ENCODE data around the gene SSX4. TPM values are rescaled to one million over a fixed set of nuclear protein-coding genes. Genes with fewer than 3 reads are reported as not detected.
"Not testable (repeated sequence)": the region's sequence is repeated elsewhere in the genome, so short reads cannot be mapped to it uniquely, and the experiment has no call there.

Gene SSX4, protein sequence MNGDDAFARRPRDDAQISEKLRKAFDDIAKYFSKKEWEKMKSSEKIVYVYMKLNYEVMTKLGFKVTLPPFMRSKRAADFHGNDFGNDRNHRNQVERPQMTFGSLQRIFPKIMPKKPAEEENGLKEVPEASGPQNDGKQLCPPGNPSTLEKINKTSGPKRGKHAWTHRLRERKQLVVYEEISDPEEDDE
- total RNA-seq (2022) (not detected in 2 replicates), Bru-seq, nascent RNA (not detected), BruChase-seq, experiment 1, labeled RNA remaining after a 6-hour chase (not detected), BruChase-seq, experiment 2, labeled RNA remaining after a 2-hour chase (not detected)
- long read RNA-seq = 0 reads

- H3K9me3 Mint-ChIP-seq (ENCODE audit: unreplicated experiment); intact Hi-C loops (cut with micrococcal nuclease); H3K4me3 Mint-ChIP-seq (ENCODE audit: unreplicated experiment); POLR2A ChIA-PET; H3K27me3 Mint-ChIP-seq (ENCODE audit: insufficient read depth, unreplicated experiment); CTCF ChIA-PET; DNase-seq (ENCODE audit: unreplicated experiment); BruUV-seq (replicated peaks); H3K27ac Mint-ChIP-seq (ENCODE audit: low read depth, unreplicated experiment); H3K4me1 Mint-ChIP-seq (ENCODE audit: insufficient read depth, unreplicated experiment); H3K36me3 Mint-ChIP-seq (ENCODE audit: insufficient read depth, unreplicated experiment): not testable (repeated sequence)
These were observed at the start of gene SSX4 for GRCh38 chrX:48383239-48383638. Gene SSX4 (plus strand): TSS chrX:48383539. CDS start chrX:48384054, 515 bp downstream.

DNA sequence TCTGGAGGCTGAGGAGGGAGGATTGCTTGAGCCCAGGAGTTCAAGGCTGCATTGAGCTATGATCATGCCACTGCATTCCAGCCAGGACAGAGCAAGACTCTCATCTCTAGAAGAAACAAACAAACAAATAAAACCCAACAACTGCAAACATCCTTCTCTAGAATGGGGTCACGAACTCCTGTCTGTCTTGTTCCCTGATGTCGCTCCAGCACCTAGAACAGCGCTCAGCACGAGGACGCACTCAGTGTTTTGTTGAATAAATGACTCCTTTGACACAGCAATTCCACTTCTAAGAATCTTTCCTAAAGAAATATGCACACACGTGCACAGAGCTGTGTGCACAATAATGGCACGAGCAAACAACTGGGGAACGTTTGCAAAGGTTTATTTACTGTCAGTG lies 37.3 kb upstream of the SSX4 start:
- DNase-seq (ENCODE audit: unreplicated experiment); intact Hi-C loops (cut with micrococcal nuclease); CTCF ChIA-PET; POLR2A ChIA-PET; H3K9me3 Mint-ChIP-seq (ENCODE audit: unreplicated experiment); H3K27ac Mint-ChIP-seq (ENCODE audit: low read depth, unreplicated experiment); H3K36me3 Mint-ChIP-seq (ENCODE audit: insufficient read depth, unreplicated experiment); H3K4me3 Mint-ChIP-seq (ENCODE audit: unreplicated experiment); H3K4me1 Mint-ChIP-seq (ENCODE audit: insufficient read depth, unreplicated experiment); BruUV-seq (replicated peaks); H3K27me3 Mint-ChIP-seq (ENCODE audit: insufficient read depth, unreplicated experiment): not testable (repeated sequence)

DNA sequence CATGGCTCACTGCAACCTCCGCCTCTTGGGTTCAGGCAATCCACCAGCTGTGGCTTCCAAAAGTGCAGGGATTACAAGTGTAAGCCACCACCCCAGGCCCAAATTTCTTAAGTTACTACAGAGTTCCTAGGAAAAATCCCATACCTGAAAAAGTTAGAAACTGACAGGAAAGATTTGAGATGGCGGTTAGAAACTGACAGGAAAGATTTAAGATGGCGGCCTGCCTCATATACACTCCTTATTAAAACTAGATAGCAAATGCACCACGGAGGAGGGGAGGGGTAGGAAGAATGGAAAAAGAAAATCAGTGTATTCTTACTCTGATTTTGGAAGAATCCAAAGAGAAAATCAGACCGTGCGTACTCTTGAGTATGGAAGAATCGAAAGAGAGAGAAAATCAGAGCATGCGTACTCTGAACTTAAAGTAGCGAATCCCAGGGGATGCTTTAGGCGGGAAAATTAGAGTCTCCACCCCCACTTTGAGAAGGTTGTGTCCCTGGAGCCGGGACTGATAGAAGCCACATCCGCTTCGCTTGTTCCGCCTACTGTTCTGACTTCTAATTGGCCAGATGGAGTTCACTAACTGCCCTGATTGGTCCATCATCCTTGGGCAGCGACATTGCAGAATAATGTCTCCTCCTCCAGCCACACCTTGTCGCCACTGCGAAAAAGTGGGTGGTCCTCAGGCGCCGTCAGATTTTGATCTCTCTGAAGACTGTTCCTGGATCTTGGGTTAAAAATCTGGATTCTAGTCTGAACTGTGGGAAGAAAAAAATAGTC lies 26.8 kb upstream of the SSX4 start, which contains the start of gene SSX3:
TSS of gene SSX3 (minus strand) at position 389 of the 780 bp plus-strand sequence. CDS start 1,454 bp downstream, outside the sequence.
- intact Hi-C loops (cut with micrococcal nuclease); CTCF ChIA-PET; H3K4me1 Mint-ChIP-seq (ENCODE audit: insufficient read depth, unreplicated experiment); POLR2A ChIA-PET; H3K9me3 Mint-ChIP-seq (ENCODE audit: unreplicated experiment); DNase-seq (ENCODE audit: unreplicated experiment); H3K4me3 Mint-ChIP-seq (ENCODE audit: unreplicated experiment); BruUV-seq (replicated peaks); H3K27ac Mint-ChIP-seq (ENCODE audit: low read depth, unreplicated experiment); H3K36me3 Mint-ChIP-seq (ENCODE audit: insufficient read depth, unreplicated experiment); H3K27me3 Mint-ChIP-seq (ENCODE audit: insufficient read depth, unreplicated experiment): not testable (repeated sequence)

GRCh38 chrX:48357681-48358080 lies 25.7 kb upstream of the SSX4 start:
- H3K27me3 Mint-ChIP-seq (ENCODE audit: insufficient read depth, unreplicated experiment) = no peaks in the 10 kb centered on the region
- TF ChIP-seq, protein P1, sequence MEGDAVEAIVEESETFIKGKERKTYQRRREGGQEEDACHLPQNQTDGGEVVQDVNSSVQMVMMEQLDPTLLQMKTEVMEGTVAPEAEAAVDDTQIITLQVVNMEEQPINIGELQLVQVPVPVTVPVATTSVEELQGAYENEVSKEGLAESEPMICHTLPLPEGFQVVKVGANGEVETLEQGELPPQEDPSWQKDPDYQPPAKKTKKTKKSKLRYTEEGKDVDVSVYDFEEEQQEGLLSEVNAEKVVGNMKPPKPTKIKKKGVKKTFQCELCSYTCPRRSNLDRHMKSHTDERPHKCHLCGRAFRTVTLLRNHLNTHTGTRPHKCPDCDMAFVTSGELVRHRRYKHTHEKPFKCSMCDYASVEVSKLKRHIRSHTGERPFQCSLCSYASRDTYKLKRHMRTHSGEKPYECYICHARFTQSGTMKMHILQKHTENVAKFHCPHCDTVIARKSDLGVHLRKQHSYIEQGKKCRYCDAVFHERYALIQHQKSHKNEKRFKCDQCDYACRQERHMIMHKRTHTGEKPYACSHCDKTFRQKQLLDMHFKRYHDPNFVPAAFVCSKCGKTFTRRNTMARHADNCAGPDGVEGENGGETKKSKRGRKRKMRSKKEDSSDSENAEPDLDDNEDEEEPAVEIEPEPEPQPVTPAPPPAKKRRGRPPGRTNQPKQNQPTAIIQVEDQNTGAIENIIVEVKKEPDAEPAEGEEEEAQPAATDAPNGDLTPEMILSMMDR (IDR thresholded peaks at IDR 0.05; ENCODE audit: unreplicated experiment) = no peak
- DNase-seq (ENCODE audit: unreplicated experiment) = no peak
- no TSS peak for BruUV-seq (replicated peaks)
- H3K36me3 Mint-ChIP-seq (ENCODE audit: insufficient read depth, unreplicated experiment) = peaks cover 6% of the 10 kb centered on the region
- ChIA-PET POLR2A (no interaction called here), CTCF (no interaction called here)
- no peaks in the 10 kb centered on the region for H3K4me1 Mint-ChIP-seq (ENCODE audit: insufficient read depth, unreplicated experiment)
- H3K4me3 Mint-ChIP-seq (ENCODE audit: unreplicated experiment) = no peak overlapping the region
- no peaks in the 10 kb centered on the region for H3K9me3 Mint-ChIP-seq (ENCODE audit: unreplicated experiment)
- no peak overlapping the region for H3K27ac Mint-ChIP-seq (ENCODE audit: low read depth, unreplicated experiment)
- intact Hi-C loops (cut with micrococcal nuclease) = no loop called here

- intact Hi-C loops (cut with micrococcal nuclease); H3K4me1 Mint-ChIP-seq (ENCODE audit: insufficient read depth, unreplicated experiment); H3K36me3 Mint-ChIP-seq (ENCODE audit: insufficient read depth, unreplicated experiment); BruUV-seq (replicated peaks); H3K27ac Mint-ChIP-seq (ENCODE audit: low read depth, unreplicated experiment); CTCF ChIA-PET; POLR2A ChIA-PET; H3K27me3 Mint-ChIP-seq (ENCODE audit: insufficient read depth, unreplicated experiment); H3K4me3 Mint-ChIP-seq (ENCODE audit: unreplicated experiment); DNase-seq (ENCODE audit: unreplicated experiment); H3K9me3 Mint-ChIP-seq (ENCODE audit: unreplicated experiment): not testable (repeated sequence)
These were observed 24.1 kb upstream of the SSX4 start for GRCh38 chrX:48359281-48359680.

DNA sequence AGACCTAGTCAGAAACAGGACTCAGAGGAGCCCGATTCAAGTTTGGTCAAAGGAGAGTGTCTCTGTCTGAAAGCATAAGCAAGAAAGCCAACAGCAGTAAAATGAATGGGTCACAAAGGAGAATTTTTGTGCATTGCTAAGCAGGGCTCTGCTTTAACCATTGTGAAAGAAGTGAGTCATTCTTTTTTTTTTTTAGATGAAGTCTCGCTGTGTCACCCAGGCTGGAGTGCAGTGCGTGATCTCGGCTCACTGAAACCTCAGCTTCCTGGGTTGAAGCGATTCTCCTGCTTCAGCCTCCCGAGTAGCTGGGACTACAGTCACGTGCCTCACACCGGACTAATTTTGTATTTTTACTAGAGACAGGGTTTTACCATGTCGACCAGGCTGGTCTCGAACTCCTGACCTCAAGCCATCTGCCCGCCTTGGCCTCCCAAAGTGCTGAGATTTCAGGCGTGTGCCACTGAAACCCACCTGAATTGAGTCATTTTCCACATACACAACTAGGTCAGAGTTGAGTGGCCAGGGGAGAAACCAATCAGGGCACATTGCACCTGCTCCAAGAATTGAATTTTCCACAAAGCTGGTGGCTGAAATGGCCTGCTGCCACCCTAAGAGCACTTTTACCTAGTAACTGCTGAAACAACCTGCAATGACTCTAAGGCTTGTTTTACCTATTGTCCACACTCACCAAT lies 15.5 kb upstream of the SSX4 start:
- H3K4me3 Mint-ChIP-seq (ENCODE audit: unreplicated experiment); H3K27ac Mint-ChIP-seq (ENCODE audit: low read depth, unreplicated experiment); H3K27me3 Mint-ChIP-seq (ENCODE audit: insufficient read depth, unreplicated experiment); POLR2A ChIA-PET; intact Hi-C loops (cut with micrococcal nuclease); H3K36me3 Mint-ChIP-seq (ENCODE audit: insufficient read depth, unreplicated experiment); DNase-seq (ENCODE audit: unreplicated experiment); H3K9me3 Mint-ChIP-seq (ENCODE audit: unreplicated experiment); CTCF ChIA-PET; BruUV-seq (replicated peaks); H3K4me1 Mint-ChIP-seq (ENCODE audit: insufficient read depth, unreplicated experiment): not testable (repeated sequence)

- H3K27ac Mint-ChIP-seq (ENCODE audit: low read depth, unreplicated experiment); H3K36me3 Mint-ChIP-seq (ENCODE audit: insufficient read depth, unreplicated experiment); BruUV-seq (replicated peaks); H3K9me3 Mint-ChIP-seq (ENCODE audit: unreplicated experiment); DNase-seq (ENCODE audit: unreplicated experiment); H3K4me1 Mint-ChIP-seq (ENCODE audit: insufficient read depth, unreplicated experiment); POLR2A ChIA-PET; H3K4me3 Mint-ChIP-seq (ENCODE audit: unreplicated experiment); H3K27me3 Mint-ChIP-seq (ENCODE audit: insufficient read depth, unreplicated experiment); CTCF ChIA-PET; intact Hi-C loops (cut with micrococcal nuclease): not testable (repeated sequence)
These were observed 12.9 kb upstream of the SSX4 start for GRCh38 chrX:48370408-48370807.

- CTCF ChIA-PET; DNase-seq (ENCODE audit: unreplicated experiment); H3K4me1 Mint-ChIP-seq (ENCODE audit: insufficient read depth, unreplicated experiment); H3K27ac Mint-ChIP-seq (ENCODE audit: low read depth, unreplicated experiment); H3K4me3 Mint-ChIP-seq (ENCODE audit: unreplicated experiment); POLR2A ChIA-PET; H3K9me3 Mint-ChIP-seq (ENCODE audit: unreplicated experiment); BruUV-seq (replicated peaks); H3K27me3 Mint-ChIP-seq (ENCODE audit: insufficient read depth, unreplicated experiment); intact Hi-C loops (cut with micrococcal nuclease); H3K36me3 Mint-ChIP-seq (ENCODE audit: insufficient read depth, unreplicated experiment): not testable (repeated sequence)
These were observed 13.6 kb downstream of the SSX4 start for GRCh38 chrX:48396931-48397330.

Data from MCF 10A (cell line).